HepG2 (cell line): ENCODE data around the gene ARMC5. TPM values are rescaled to one million over a fixed set of nuclear protein-coding genes. Genes with fewer than 3 reads are reported as not detected.

Experiments
- ATAC-seq: fragments of 200-7000 bp; cut with Tn5 transposase; 3 replicates; pipeline ENCODE4 v1.9.1; 2020; ENCODE audit warnings: mild to moderate bottlenecking, moderate library complexity
- BruUV-seq: library from RNA; stranded (reverse); fragments of 400-500 nt; replicated peaks from 2 replicates; lab custom pipeline; 2021; lab: Mats Ljungman, UMichigan
- CTCF ChIA-PET: fragments of 300-600 bp; formaldehyde crosslinking; extraction: SDS; loops from one replicate; lab custom pipeline; 2021; ENCODE audit warnings: low total read pairs, inconsistent platforms, low intra/inter-chr PET ratio; lab: Yijun Ruan, JAX
- POLR2A ChIA-PET: fragments of 350-600 bp; sonication (Branson Sonifier 250); formaldehyde crosslinking; loops from one replicate; lab custom pipeline; 2020; ENCODE audit warnings: antibody characterized with exemption, inconsistent platforms; lab: Yijun Ruan, JAX
- DNase-seq: peaks from one replicate; pipeline ENCODE4 v3.0.0-alpha.2; 2015; ENCODE audit warnings: low spot score
- FAIRE-seq: peaks from 3 replicates; lab custom pipeline; 2011; peaks lifted over from hg19 to GRCh38; lab: Jason Lieb, UNC
- H2AFZ ChIP-seq: one replicate; pipeline ENCODE4 v1.6.1; 2011; ENCODE audit warnings: low read length, inconsistent platforms
- H3K27ac ChIP-seq: fragments of 300-600 bp; 3 replicates; pipeline ENCODE4 v1.8.0; 2011; ENCODE audit warnings: mixed run types, mild to moderate bottlenecking, mixed read lengths, low read length, inconsistent platforms; ENCODE audit not compliant: insufficient read depth; ENCODE audit errors: extremely low read length
- H3K27me3 ChIP-seq, 2 experiments: fragments of 200-600 bp in 1 of 2; 2 replicates in 1 of 2; 3 replicates in 1 of 2; pipeline versions ENCODE4 v1.6.0 to v1.8.0; 2011; ENCODE audit warnings: low read length in 2 of 2, mild to moderate bottlenecking in 2 of 2, moderate library complexity in 2 of 2, inconsistent platforms in 1 of 2; ENCODE audit not compliant: insufficient read depth in 2 of 2, control insufficient read depth in 1 of 2
- H3K36me3 ChIP-seq, 2 experiments: fragments of 200-600 bp in 1 of 2; replicated peaks in 1 of 2; 2 replicates in 1 of 2; 3 replicates in 1 of 2; pipeline versions ENCODE4 v1.5.1 to v1.8.0; 2011; ENCODE audit warnings: low read length in 2 of 2, inconsistent platforms in 1 of 2; ENCODE audit not compliant: insufficient read depth in 2 of 2, control insufficient read depth in 1 of 2
- H3K4me1 ChIP-seq: 2 replicates; pipeline ENCODE4 v1.5.1; 2012; ENCODE audit warnings: low read length, inconsistent platforms; ENCODE audit not compliant: insufficient read depth
- H3K4me2 ChIP-seq: 2 replicates; pipeline ENCODE4 v1.6.0; 2011; ENCODE audit warnings: low read depth, low read length, inconsistent platforms
- H3K4me3 ChIP-seq, 3 experiments: fragments of 200-600 bp in 1 of 3; sonication (generic), shearing (Covaris generic) in 1 of 3; replicated peaks in 1 of 3; 2 replicates each; pipeline ENCODE4 v1.5.1; 2011 to 2016; ENCODE audit warnings: low read length in 3 of 3, inconsistent platforms in 2 of 3, low read depth in 2 of 3, mild to moderate bottlenecking in 2 of 3, control low read depth in 1 of 3, mixed read lengths in 1 of 3; ENCODE audit not compliant: insufficient read depth in 1 of 3
- H3K79me2 ChIP-seq: one replicate; pipeline ENCODE4 v1.6.1; 2011; ENCODE audit warnings: low read length, inconsistent platforms; ENCODE audit not compliant: insufficient read depth
- H3K9ac ChIP-seq: 2 replicates; pipeline ENCODE4 v1.6.0; 2011; ENCODE audit warnings: mild to moderate bottlenecking, low read depth, low read length, inconsistent platforms; ENCODE audit not compliant: insufficient read depth
- H3K9me3 ChIP-seq: 2 replicates; pipeline ENCODE4 v1.5.1; 2012; ENCODE audit warnings: mild to moderate bottlenecking, low read length
- H4K20me1 ChIP-seq: 2 replicates; pipeline ENCODE4 v1.6.0; 2011; ENCODE audit warnings: inconsistent platforms, mild to moderate bottlenecking, low read length, moderate library complexity; ENCODE audit not compliant: insufficient read depth
- ATF7 ChIP-seq, 2 experiments: fragments of 450-650 bp in 1 of 2; sonication (generic) in 1 of 2; formaldehyde crosslinking in 1 of 2; IDR thresholded peaks; 2 replicates each; pipeline versions ENCODE4 v1.4.0 to v1.6.1; 2016 to 2020; ENCODE audit warnings: antibody characterized with exemption in 1 of 2, mild to moderate bottlenecking in 1 of 2, missing genetic modification reagents in 1 of 2
- HNRNPH1 ChIP-seq: fragments of 200-400 bp; formaldehyde crosslinking; optimal IDR thresholded peaks from 2 replicates; pipeline ENCODE3; 2017; ENCODE audit warnings: mild to moderate bottlenecking, low read depth, low read length
- HNRNPLL ChIP-seq: fragments of 200-400 bp; formaldehyde crosslinking; IDR thresholded peaks from 2 replicates; pipeline ENCODE4 v1.6.1; 2017; ENCODE audit warnings: mild to moderate bottlenecking, low read depth, low read length; ENCODE audit not compliant: poor library complexity, severe bottlenecking
- MATR3 ChIP-seq: sonication (generic); formaldehyde crosslinking; IDR thresholded peaks from 2 replicates; pipeline ENCODE4 v1.4.0; 2020; ENCODE audit warnings: missing genetic modification reagents
- PITX1 ChIP-seq: sonication (generic); formaldehyde crosslinking; IDR thresholded peaks from 2 replicates; pipeline ENCODE4 v1.5.1; 2020; ENCODE audit warnings: mild to moderate bottlenecking, missing genetic modification reagents
- POLR2G ChIP-seq: fragments of 200-400 bp; formaldehyde crosslinking; IDR thresholded peaks from 2 replicates; pipeline ENCODE4 v1.6.1; 2018; ENCODE audit warnings: mild to moderate bottlenecking, low read depth, low read length, moderate library complexity
- TBL1XR1 ChIP-seq: fragments of 150-350 bp; IDR thresholded peaks from 2 replicates; pipeline ENCODE4 v1.6.1; 2014; ENCODE audit warnings: borderline replicate concordance, low read length; ENCODE audit not compliant: partially characterized antibody
- TBX3 ChIP-seq: fragments of 450-650 bp; IDR thresholded peaks from 2 replicates; pipeline ENCODE4 v1.6.1; 2017; ENCODE audit warnings: antibody characterized with exemption, mild to moderate bottlenecking, inconsistent platforms, borderline replicate concordance
- ZC3H13 ChIP-seq: sonication (generic); formaldehyde crosslinking; IDR thresholded peaks from 2 replicates; pipeline ENCODE4 v1.8.1; 2023; ENCODE audit warnings: mild to moderate bottlenecking, missing genetic modification reagents, moderate library complexity
- ZNF138 ChIP-seq: sonication (generic); formaldehyde crosslinking; IDR thresholded peaks from 2 replicates; pipeline ENCODE4 v1.5.0; 2020; ENCODE audit warnings: mild to moderate bottlenecking, low read depth, missing genetic modification reagents
- ZNF556 ChIP-seq: sonication (generic); formaldehyde crosslinking; IDR thresholded peaks from 2 replicates; pipeline ENCODE4 v1.4.0; 2020; ENCODE audit warnings: mild to moderate bottlenecking, missing genetic modification reagents, borderline replicate concordance
- ZNF660 ChIP-seq: sonication (generic); formaldehyde crosslinking; IDR thresholded peaks from 2 replicates; pipeline ENCODE4 v1.5.1; 2020; ENCODE audit warnings: mild to moderate bottlenecking, low read depth, missing genetic modification reagents, borderline replicate concordance
- ZNF670 ChIP-seq: sonication (generic); formaldehyde crosslinking; IDR thresholded peaks from 2 replicates; pipeline ENCODE4 v1.8.0; 2022; ENCODE audit warnings: mild to moderate bottlenecking, missing genetic modification reagents, borderline replicate concordance
- ZNF850 ChIP-seq: sonication (generic); formaldehyde crosslinking; conservative IDR thresholded peaks from 2 replicates; pipeline ENCODE4 v1.9.0; 2021; ENCODE audit warnings: mild to moderate bottlenecking, missing genetic modification reagents
- ZSCAN31 ChIP-seq: sonication (generic); formaldehyde crosslinking; IDR thresholded peaks from 2 replicates; pipeline ENCODE4 v1.5.0; 2020; ENCODE audit warnings: low read depth, mild to moderate bottlenecking, missing genetic modification reagents
- WGBS: methylation state at CpG from one replicate; pipeline ENCODE4 v1.1.6; 2017; ENCODE audit warnings: low lambda C conversion rate; 5-methylcytosine and 5-hydroxymethylcytosine counted together
- in situ Hi-C: cut with HindIII; loops from 2 replicates; pipeline ENCODE4 v1.10.0; 2017; ENCODE audit warnings: low pct_unique_long_range_greater_than_20kb; ENCODE audit not compliant: extremely low pct_ligation_motif_present
- intact Hi-C: fragments of 100-400 bp; cut with micrococcal nuclease; formaldehyde crosslinking; loops from one replicate; pipeline ENCODE4 v1.10.0; 2022; ENCODE audit not compliant: unreplicated experiment
- polyA plus RNA-seq, 8 experiments: library from polyadenylated mRNA; depleted of rRNA in 3 of 8; stranded (reverse) in 7 of 8; unstranded in 1 of 8; fragments of >200 nt; fragmentation: Illumina TruSeq in 4 of 8; extraction: Trizol in 4 of 8; gene quantifications; 2 replicates each; pipeline versions ENCODE4 v1.2.1 to v1.2.3, GENCODE V29; 2011 to 2016; ENCODE audit warnings: low read depth in 4 of 8, missing spikeins in 1 of 8, mixed read lengths in 1 of 8; ENCODE audit not compliant: insufficient read depth in 1 of 8
- total RNA-seq, 5 experiments: library from RNA; depleted of rRNA; stranded (reverse); fragments of >200 nt; fragmentation: Illumina TruSeq; extraction: Trizol; gene quantifications; 2 replicates each; pipeline ENCODE4 v1.2.3, GENCODE V29; 2016; ENCODE audit warnings: low read depth in 1 of 5
- TF ChIP-seq, protein P1 (sequence below): sonication (generic); formaldehyde crosslinking; IDR thresholded peaks from 2 replicates; pipeline ENCODE4 v1.4.0; 2020; ENCODE audit warnings: missing genetic modification reagents
- TF ChIP-seq, protein P2 (sequence below), 2 experiments: IDR thresholded peaks; 2 replicates each; pipeline ENCODE4 v1.6.1; 2011 to 2012; ENCODE audit warnings: low read length in 2 of 2, borderline replicate concordance in 1 of 2, low read depth in 1 of 2, mild to moderate bottlenecking in 1 of 2, moderate library complexity in 1 of 2
- TF ChIP-seq, protein P3 (sequence below): sonication (generic); formaldehyde crosslinking; IDR thresholded peaks from 2 replicates; pipeline ENCODE4 v1.8.1; 2023; ENCODE audit warnings: mild to moderate bottlenecking, missing genetic modification reagents, borderline replicate concordance

The ARMC5 gene
- total and polyA plus RNA-seq, 2 of the 13 experiments (the other 11 are each of a cell fraction or from before 2014, with no cell fraction given): 10.8 to 22.3 TPM

DNA sequence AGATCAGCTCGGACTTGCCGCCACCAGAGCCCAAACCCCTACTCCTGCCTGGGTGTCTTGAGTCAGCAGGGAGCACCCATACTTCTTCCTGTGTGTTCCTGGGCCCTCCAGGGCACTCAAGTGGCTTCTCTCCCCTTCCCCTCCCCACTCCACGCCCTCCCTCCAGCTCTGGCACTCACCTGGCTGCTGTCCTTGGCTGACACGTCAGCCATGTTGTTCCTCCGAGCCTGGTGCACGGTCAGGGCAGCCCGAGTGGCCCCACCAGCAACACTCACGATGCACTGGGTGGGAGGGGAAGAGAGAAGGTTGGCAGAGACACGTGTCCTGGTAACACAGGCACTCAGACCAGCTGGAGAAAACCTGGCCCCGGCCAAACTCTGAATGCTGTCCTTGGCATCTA lies 37.4 kb downstream of the ARMC5 start (continued):
- TF ChIP-seq, protein P1, sequence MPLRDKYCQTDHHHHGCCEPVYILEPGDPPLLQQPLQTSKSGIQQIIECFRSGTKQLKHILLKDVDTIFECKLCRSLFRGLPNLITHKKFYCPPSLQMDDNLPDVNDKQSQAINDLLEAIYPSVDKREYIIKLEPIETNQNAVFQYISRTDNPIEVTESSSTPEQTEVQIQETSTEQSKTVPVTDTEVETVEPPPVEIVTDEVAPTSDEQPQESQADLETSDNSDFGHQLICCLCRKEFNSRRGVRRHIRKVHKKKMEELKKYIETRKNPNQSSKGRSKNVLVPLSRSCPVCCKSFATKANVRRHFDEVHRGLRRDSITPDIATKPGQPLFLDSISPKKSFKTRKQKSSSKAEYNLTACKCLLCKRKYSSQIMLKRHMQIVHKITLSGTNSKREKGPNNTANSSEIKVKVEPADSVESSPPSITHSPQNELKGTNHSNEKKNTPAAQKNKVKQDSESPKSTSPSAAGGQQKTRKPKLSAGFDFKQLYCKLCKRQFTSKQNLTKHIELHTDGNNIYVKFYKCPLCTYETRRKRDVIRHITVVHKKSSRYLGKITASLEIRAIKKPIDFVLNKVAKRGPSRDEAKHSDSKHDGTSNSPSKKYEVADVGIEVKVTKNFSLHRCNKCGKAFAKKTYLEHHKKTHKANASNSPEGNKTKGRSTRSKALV: no peak
- no peak for TF ChIP-seq HNRNPH1
- TF ChIP-seq ZNF138 (CRISPR knock-in tag): no peak
- no peak for TF ChIP-seq ZNF660 (CRISPR knock-in tag)
- TF ChIP-seq ZNF670 (CRISPR knock-in tag): no peak
- no peak for TF ChIP-seq ATF7 (IDR thresholded peaks at IDR 0.05)
- TF ChIP-seq ATF7 (CRISPR knock-in tag; IDR thresholded peaks at IDR 0.05): no peak
- no peak for TF ChIP-seq ZC3H13
- no peak for TF ChIP-seq MATR3 (CRISPR knock-in tag)

DNA sequence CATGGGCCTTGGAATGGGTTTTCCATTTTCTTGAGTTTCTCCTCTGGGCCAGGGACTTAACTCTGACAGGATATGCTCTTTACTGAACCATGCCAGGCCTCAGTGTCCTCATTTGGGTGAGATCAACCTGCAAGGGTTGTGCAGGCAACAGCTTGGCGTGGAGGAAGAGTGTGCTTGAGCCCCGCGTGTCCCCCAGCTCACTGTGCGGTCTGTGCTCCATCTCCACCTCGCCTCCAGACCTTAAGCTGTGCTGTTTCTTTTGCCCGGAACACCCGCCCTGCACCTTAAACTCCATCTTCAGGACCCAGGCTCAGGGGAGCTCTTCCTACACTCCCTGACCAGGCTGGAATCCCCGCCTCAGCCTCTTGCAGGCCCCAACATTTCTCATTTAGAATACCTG lies 39.2 kb downstream of the ARMC5 start:
- DNase-seq (no peak), ATAC-seq (no peak), FAIRE-seq (no peak)
- peaks cover 17% of the 10 kb centered on the region for H3K4me1 ChIP-seq
- intact Hi-C loops: no loop called here
- ChIA-PET POLR2A (interaction anchor here (1.3 to 3.1 kb wide), 2 partner anchors 9 to 39 kb away, joined by 4 to 14 read pairs; partner anchors contain the start of genes ARMC5 and RUSF1), CTCF (no interaction called here)
- no peaks in the 10 kb centered on the region for H4K20me1 ChIP-seq
- no peaks in the 10 kb centered on the region for H3K27me3 ChIP-seq
- no TSS peak for BruUV-seq
- H3K36me3 ChIP-seq: peaks cover 22 to 67% of the 10 kb centered on the region in 2 experiments
- in situ Hi-C loops: no loop called here
- WGBS: 99% methylated on average over 8 of the region's 8 CpGs
- no peak overlapping the region for H2AFZ ChIP-seq
- no peaks in the 10 kb centered on the region for H3K79me2 ChIP-seq
- no peak overlapping the region for H3K9ac ChIP-seq
- H3K4me2 ChIP-seq: no peak overlapping the region
- H3K27ac ChIP-seq: no peak overlapping the region
- H3K4me3 ChIP-seq: no peak overlapping the region
- no peaks in the 10 kb centered on the region for H3K9me3 ChIP-seq
- no peak for TF ChIP-seq ZSCAN31 (CRISPR knock-in tag)
- TF ChIP-seq TBX3: no peak
- TF ChIP-seq, protein P2, sequence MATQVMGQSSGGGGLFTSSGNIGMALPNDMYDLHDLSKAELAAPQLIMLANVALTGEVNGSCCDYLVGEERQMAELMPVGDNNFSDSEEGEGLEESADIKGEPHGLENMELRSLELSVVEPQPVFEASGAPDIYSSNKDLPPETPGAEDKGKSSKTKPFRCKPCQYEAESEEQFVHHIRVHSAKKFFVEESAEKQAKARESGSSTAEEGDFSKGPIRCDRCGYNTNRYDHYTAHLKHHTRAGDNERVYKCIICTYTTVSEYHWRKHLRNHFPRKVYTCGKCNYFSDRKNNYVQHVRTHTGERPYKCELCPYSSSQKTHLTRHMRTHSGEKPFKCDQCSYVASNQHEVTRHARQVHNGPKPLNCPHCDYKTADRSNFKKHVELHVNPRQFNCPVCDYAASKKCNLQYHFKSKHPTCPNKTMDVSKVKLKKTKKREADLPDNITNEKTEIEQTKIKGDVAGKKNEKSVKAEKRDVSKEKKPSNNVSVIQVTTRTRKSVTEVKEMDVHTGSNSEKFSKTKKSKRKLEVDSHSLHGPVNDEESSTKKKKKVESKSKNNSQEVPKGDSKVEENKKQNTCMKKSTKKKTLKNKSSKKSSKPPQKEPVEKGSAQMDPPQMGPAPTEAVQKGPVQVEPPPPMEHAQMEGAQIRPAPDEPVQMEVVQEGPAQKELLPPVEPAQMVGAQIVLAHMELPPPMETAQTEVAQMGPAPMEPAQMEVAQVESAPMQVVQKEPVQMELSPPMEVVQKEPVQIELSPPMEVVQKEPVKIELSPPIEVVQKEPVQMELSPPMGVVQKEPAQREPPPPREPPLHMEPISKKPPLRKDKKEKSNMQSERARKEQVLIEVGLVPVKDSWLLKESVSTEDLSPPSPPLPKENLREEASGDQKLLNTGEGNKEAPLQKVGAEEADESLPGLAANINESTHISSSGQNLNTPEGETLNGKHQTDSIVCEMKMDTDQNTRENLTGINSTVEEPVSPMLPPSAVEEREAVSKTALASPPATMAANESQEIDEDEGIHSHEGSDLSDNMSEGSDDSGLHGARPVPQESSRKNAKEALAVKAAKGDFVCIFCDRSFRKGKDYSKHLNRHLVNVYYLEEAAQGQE (IDR thresholded peaks at IDR 0.05; ENCODE audit: borderline replicate concordance in 1 of 2, low read depth in 1 of 2, low read length in 2 of 2): no peak
- no peak for TF ChIP-seq ZNF850
- TF ChIP-seq ZNF556 (CRISPR knock-in tag): 0 out of 2 replicates have a peak, but pooled peaks have one; percentile 27
- 0 out of 2 replicates have a peak, but pooled peaks have one; percentile 0 for TF ChIP-seq POLR2G
- TF ChIP-seq HNRNPLL: no peak
- no peak for TF ChIP-seq TBL1XR1
- no peak for TF ChIP-seq PITX1
- TF ChIP-seq, protein P3, sequence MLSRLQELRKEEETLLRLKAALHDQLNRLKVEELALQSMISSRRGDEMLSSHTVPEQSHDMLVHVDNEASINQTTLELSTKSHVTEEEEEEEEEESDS: no peak
